H9 (cell line): Measurements from ENCODE around the gene CHD9NB. TPM values are rescaled to one million over a fixed set of nuclear protein-coding genes. Genes with fewer than 3 reads are reported as not detected.

ENCODE experiments used
- DNase-seq: peaks from one replicate; pipeline ENCODE4 v3.0.0-alpha.2; 2017
- H2AFZ ChIP-seq: one replicate; pipeline ENCODE4 v1.6.1; 2013; ENCODE audit warnings: mild to moderate bottlenecking, low read length, control low read depth, moderate library complexity
- H2AK5ac ChIP-seq: 2 replicates; pipeline ENCODE4 v1.6.1; 2013; ENCODE audit warnings: low read length, control low read depth, mixed read lengths; ENCODE audit not compliant: insufficient read length
- H2BK120ac ChIP-seq: one replicate; pipeline ENCODE4 v1.6.1; 2013; ENCODE audit warnings: low read depth, mild to moderate bottlenecking, low read length, control low read depth, inconsistent platforms; ENCODE audit not compliant: poor library complexity, severe bottlenecking
- H2BK12ac ChIP-seq: 2 replicates; pipeline ENCODE4 v1.6.1; 2013; ENCODE audit warnings: low read length, control low read depth, mixed read lengths, low read depth; ENCODE audit not compliant: insufficient read length
- H2BK15ac ChIP-seq: 2 replicates; pipeline ENCODE4 v1.6.1; 2013; ENCODE audit warnings: low read depth, low read length, control low read depth
- H2BK20ac ChIP-seq: one replicate; pipeline ENCODE4 v1.6.1; 2013; ENCODE audit warnings: low read depth, mild to moderate bottlenecking, low read length, control low read depth, inconsistent platforms; ENCODE audit not compliant: poor library complexity, severe bottlenecking
- H2BK5ac ChIP-seq: 2 replicates; pipeline ENCODE4 v1.6.1; 2013; ENCODE audit warnings: low read length, control low read depth, mixed read lengths; ENCODE audit not compliant: insufficient read length
- H3K14ac ChIP-seq: 2 replicates; pipeline ENCODE4 v1.6.1; 2013; ENCODE audit warnings: low read length, control low read depth; ENCODE audit not compliant: insufficient read depth
- H3K18ac ChIP-seq: 2 replicates; pipeline ENCODE4 v1.6.1; 2013; ENCODE audit warnings: low read depth, mild to moderate bottlenecking, mixed read lengths, low read length, control low read depth; ENCODE audit not compliant: insufficient read length
- H3K23ac ChIP-seq: 2 replicates; pipeline ENCODE4 v1.6.1; 2013; ENCODE audit warnings: low read length, control low read depth, mixed read lengths, low read depth; ENCODE audit not compliant: insufficient read length
- H3K23me2 ChIP-seq: 2 replicates; pipeline ENCODE4 v1.6.1; 2013; ENCODE audit warnings: low read depth, mild to moderate bottlenecking, mixed read lengths, low read length, control low read depth; ENCODE audit not compliant: insufficient read length, poor library complexity, severe bottlenecking
- H3K27ac ChIP-seq: 2 replicates; pipeline ENCODE4 v1.5.1; 2013; ENCODE audit warnings: low read length, control low read depth, mixed read lengths, low read depth; ENCODE audit not compliant: insufficient read length
- H3K27me3 ChIP-seq: 2 replicates; pipeline ENCODE4 v1.6.1; 2013; ENCODE audit warnings: low read length, control low read depth, inconsistent platforms; ENCODE audit not compliant: insufficient read depth
- H3K4ac ChIP-seq: 2 replicates; pipeline ENCODE4 v1.6.1; 2013; ENCODE audit warnings: low read depth, mild to moderate bottlenecking, control low read depth, inconsistent platforms, low read length, moderate library complexity
- H3K4me1 ChIP-seq: 2 replicates; pipeline ENCODE4 v1.6.1; 2013; ENCODE audit warnings: low read length, control low read depth, inconsistent platforms; ENCODE audit not compliant: insufficient read depth
- H3K4me2 ChIP-seq: 2 replicates; pipeline ENCODE4 v1.6.1; 2013; ENCODE audit warnings: low read length, control low read depth, mixed read lengths; ENCODE audit not compliant: insufficient read length, insufficient read depth
- H3K56ac ChIP-seq: 2 replicates; pipeline ENCODE4 v1.6.1; 2013; ENCODE audit warnings: low read depth, mild to moderate bottlenecking, mixed read lengths, low read length, control low read depth; ENCODE audit not compliant: insufficient read length
- H3K79me1 ChIP-seq: 2 replicates; pipeline ENCODE4 v1.6.1; 2013; ENCODE audit warnings: low read depth, mild to moderate bottlenecking, moderate library complexity, low read length, control low read depth, inconsistent platforms; ENCODE audit not compliant: insufficient read depth, poor library complexity, severe bottlenecking
- H3K79me2 ChIP-seq: 2 replicates; pipeline ENCODE4 v1.6.1; 2013; ENCODE audit warnings: low read length, control low read depth, inconsistent platforms; ENCODE audit not compliant: insufficient read depth
- H3K9ac ChIP-seq: 2 replicates; pipeline ENCODE4 v1.6.1; 2013; ENCODE audit warnings: low read length, control low read depth, mixed read lengths; ENCODE audit not compliant: insufficient read length; ENCODE audit errors: extremely low read depth
- H3K9me3 ChIP-seq: one replicate; pipeline ENCODE4 v1.6.1; 2013; ENCODE audit warnings: low read depth, low read length, inconsistent platforms; ENCODE audit not compliant: control insufficient read depth
- H3T11ph ChIP-seq: one replicate; pipeline ENCODE4 v1.6.1; 2013; ENCODE audit warnings: mild to moderate bottlenecking, low read length, control low read depth, inconsistent platforms
- H4K20me1 ChIP-seq: one replicate; pipeline ENCODE4 v1.6.1; 2013; ENCODE audit not compliant: control insufficient read depth, insufficient read length, insufficient read depth
- H4K5ac ChIP-seq: 2 replicates; pipeline ENCODE4 v1.6.1; 2013; ENCODE audit warnings: low read depth, mild to moderate bottlenecking, mixed read lengths, low read length, control low read depth; ENCODE audit not compliant: insufficient read length
- H4K8ac ChIP-seq: replicated peaks from 2 replicates; pipeline ENCODE4 v1.6.1; 2013; ENCODE audit warnings: low read length, control low read depth, mixed read lengths, low read depth; ENCODE audit not compliant: insufficient read length
- H4K91ac ChIP-seq: 2 replicates; pipeline ENCODE4 v1.6.1; 2013; ENCODE audit warnings: low read depth, mild to moderate bottlenecking, moderate library complexity, mixed read lengths, low read length, control low read depth; ENCODE audit not compliant: insufficient read length
- H3K27ac Mint-ChIP-seq, 3 experiments: 2 replicates in 2 of 3; 3 replicates in 1 of 3; pipeline ENCODE4 v1.8.0; 2020 to 2021; ENCODE audit warnings: mixed read lengths in 3 of 3, mild to moderate bottlenecking in 1 of 3, moderate library complexity in 1 of 3
- H3K27me3 Mint-ChIP-seq: 2 replicates; pipeline ENCODE4 v1.8.0; 2021; ENCODE audit warnings: low read depth, mild to moderate bottlenecking, moderate library complexity, mixed read lengths
- H3K36me3 Mint-ChIP-seq, 3 experiments: 2 replicates in 2 of 3; 3 replicates in 1 of 3; pipeline ENCODE4 v1.8.0; 2020 to 2021; ENCODE audit warnings: low read depth in 3 of 3, mixed read lengths in 3 of 3; ENCODE audit not compliant: insufficient read depth in 1 of 3
- H3K4me1 Mint-ChIP-seq, 2 experiments: 2 replicates each; pipeline ENCODE4 v1.8.0; 2020; ENCODE audit warnings: mixed read lengths in 2 of 2
- H3K4me3 Mint-ChIP-seq, 2 experiments: 2 replicates in 1 of 2; 3 replicates in 1 of 2; pipeline ENCODE4 v1.8.0; 2020 to 2021; ENCODE audit warnings: mild to moderate bottlenecking in 2 of 2, mixed read lengths in 2 of 2, moderate library complexity in 1 of 2
- H3K9me3 Mint-ChIP-seq, 2 experiments: 2 replicates in 1 of 2; 3 replicates in 1 of 2; pipeline ENCODE4 v1.8.0; 2020; ENCODE audit warnings: mild to moderate bottlenecking in 2 of 2, mixed read lengths in 2 of 2, moderate library complexity in 1 of 2
- CTCF ChIP-seq: fragments of 200-600 bp; sonication (generic); conservative IDR thresholded peaks from 3 replicates; pipeline ENCODE4 v1.8.0; 2021; ENCODE audit warnings: antibody characterized with exemption, mild to moderate bottlenecking
- whole genome bisulfite sequencing: extraction: QIAGEN DNeasy Blood & Tissue Kit; methylation state at CpG from one replicate; pipeline ENCODE4 v1.1.7; 2013; ENCODE audit warnings: missing lambda C conversion rate, low lambda C conversion rate, mixed read lengths; ENCODE audit not compliant: insufficient read length; ENCODE audit errors: extremely low coverage; 5-methylcytosine and 5-hydroxymethylcytosine counted together
- total RNA-seq: library from RNA; stranded (reverse); gene quantifications from 2 replicates; pipeline ENCODE4 v1.2.1, GENCODE V29; 2021

The CHD9NB gene
- total RNA-seq, 1 experiment from 2014 or later, result 3.3 TPM

DNA sequence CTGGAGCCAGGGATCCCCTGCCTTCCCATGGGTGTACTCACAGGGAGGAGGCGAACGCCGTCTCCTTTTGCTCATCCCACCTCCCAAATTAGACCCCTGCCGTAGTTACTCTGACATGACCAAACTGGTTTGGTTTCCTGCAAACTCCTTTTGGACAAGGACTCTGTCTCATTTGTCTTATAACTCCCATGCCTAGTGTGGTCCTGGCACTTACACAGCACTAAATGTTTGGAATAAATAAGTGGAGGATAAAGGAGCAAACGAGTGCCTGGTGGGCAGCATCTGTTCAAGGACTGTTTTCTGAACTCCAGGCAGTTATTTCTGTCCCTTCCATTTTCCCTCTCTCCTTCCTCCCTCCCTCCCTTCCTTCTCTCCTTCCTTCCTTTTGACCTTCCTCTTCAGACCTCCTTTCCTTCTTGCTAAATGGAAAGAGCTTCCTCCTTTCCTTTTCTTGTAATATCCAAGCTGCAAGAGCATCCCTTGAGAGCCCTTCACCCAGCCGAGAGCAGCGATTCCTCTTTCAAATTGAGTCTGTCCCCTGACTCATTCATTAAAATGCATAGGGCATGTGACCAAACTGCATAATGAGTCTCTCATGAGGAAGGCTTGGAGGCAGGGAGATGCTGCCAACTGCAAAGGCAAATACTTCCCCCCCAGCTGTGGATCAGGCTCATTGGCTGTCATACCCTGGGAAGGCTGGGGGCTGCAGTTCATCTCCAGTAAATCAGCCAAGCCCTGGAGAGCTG lies 38.9 kb upstream of the CHD9NB start:
- Histone ChIP-seq H2BK20ac (no peak overlapping the region), H3K14ac (no peak overlapping the region), H3K4ac (no peak overlapping the region), H2BK12ac (no peak overlapping the region), H3K79me1 (no peaks in the 10 kb centered on the region), H4K20me1 (no peaks in the 10 kb centered on the region), H2BK15ac (no peak overlapping the region), H3K79me2 (no peaks in the 10 kb centered on the region), H3K23ac (no peak overlapping the region), H3K9me3 (no peaks in the 10 kb centered on the region), H3K27ac (peak overlapping the region; percentile 56), H2AFZ (no peak overlapping the region), H2BK120ac (no peak overlapping the region), H2BK5ac (no peak overlapping the region), H3K18ac (no peak overlapping the region), H2AK5ac (no peak overlapping the region), H3K56ac (no peak overlapping the region), H3T11ph (no peak overlapping the region), H4K5ac (no peak overlapping the region), H4K91ac (no peak overlapping the region), H3K4me2 (peak overlapping the region; percentile 23), H3K27me3 (no peaks in the 10 kb centered on the region), H3K9ac (no peak overlapping the region), H3K23me2 (no peaks in the 10 kb centered on the region), H4K8ac (no peak overlapping the region), H3K4me1 (peaks cover 18% of the 10 kb centered on the region; the same call in 1 of the 2 replicates)
- Mint-ChIP-seq H3K9me3 (no peaks in the 10 kb centered on the region), H3K36me3 (peaks cover 0 to 8% (median 4%) of the 10 kb centered on the region in 3 experiments; a peak in 4 of 7 replicates), H3K27ac (peak overlapping the region; percentile 93 to 99 (median 97)), H3K4me1 (peaks cover 59 to 65% of the 10 kb centered on the region in 2 experiments), H3K4me3 (peak overlapping the region; percentile 40 to 77), H3K27me3 (no peaks in the 10 kb centered on the region)
- DNase-seq, result peak; percentile 81
- no CpG with 5 or more reads among the region's 7 CpGs for WGBS
- TF ChIP-seq CTCF, result no peak
